IPS-11a (cell line): Measurements from ENCODE around the gene TP53TG3B.
"Not testable (repeated sequence)": the region's sequence is repeated elsewhere in the genome, so short reads cannot be mapped to it uniquely, and the experiment has no call there.

ENCODE experiments used
- H3K4me3 ChIP-seq: one replicate; pipeline ENCODE4 v1.5.1; 2013; ENCODE audit warnings: low read depth, low read length, control low read depth

Gene TP53TG3B, protein sequence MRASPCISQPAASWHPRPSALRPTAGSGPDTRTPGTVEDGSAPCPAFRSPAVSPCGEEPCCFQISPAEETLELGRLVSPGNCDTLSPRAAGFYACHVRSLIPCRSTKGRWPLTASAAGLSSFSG

DNA sequence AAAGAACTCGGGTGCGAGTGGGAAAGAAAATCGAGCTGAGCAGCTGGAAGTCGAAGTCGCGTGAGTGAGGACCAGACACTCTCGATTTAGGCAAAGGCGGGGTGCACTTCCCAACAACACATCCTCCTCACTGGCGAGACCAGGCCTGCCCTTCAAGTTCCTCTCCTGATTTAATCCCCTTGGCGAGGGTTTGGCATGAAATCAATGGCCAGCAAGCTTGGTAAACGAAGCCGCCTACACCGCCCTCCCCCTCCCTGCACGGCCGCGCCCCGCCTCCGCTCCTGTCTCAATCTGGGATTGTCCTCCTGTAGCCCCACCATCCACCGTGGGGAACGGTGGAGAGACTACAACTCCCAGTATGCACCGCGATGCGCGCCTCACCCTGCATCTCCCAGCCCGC, at the start of gene TP53TG3B:
TP53TG3B (plus strand) TSS at position 301 of the 400 bp plus-strand sequence; CDS start at position 369, 68 bp downstream.
- not testable (repeated sequence) for H3K4me3 ChIP-seq

DNA sequence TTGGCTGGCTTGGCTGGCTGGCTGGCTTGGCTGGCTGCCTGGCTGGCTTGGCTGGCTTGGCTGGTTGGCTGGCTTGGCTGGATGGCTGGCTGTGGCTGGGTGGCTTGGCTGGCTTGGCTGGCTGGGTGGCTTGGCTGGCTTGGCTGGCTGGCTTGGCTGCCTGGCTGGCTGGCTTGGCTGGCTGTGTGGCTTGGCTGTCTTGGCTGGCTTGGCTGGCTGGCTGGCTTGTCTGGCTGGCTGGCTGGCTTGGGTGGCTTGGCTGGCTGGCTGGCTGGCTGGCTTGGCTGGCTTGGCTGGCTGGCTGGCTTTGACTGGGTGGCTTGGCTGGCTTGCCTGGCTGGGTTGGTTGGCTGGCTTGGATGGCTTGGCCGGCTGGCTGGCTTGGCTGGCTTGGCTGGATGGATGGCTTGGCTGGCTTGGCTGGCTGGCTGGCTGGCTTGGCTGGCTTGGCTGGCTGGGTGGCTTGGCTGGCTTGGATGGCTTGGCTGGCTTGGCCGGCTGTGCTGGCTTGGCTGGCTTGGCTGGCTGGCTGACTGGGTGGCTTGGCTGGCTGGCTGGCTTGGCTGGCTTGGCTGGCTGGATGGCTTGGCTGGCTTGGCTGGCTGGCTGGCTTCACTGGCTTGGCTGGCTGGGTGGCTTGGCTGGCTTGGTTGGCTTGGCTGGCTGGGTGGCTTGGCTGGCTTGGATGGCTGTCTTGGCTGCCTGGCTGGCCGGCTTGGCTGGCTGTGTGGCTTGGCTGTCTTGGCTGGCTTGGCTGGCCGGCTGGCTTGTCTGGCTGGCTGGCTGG, 24.2 kb upstream of the TP53TG3B start:
- H3K4me3 ChIP-seq, result not testable (repeated sequence)

DNA sequence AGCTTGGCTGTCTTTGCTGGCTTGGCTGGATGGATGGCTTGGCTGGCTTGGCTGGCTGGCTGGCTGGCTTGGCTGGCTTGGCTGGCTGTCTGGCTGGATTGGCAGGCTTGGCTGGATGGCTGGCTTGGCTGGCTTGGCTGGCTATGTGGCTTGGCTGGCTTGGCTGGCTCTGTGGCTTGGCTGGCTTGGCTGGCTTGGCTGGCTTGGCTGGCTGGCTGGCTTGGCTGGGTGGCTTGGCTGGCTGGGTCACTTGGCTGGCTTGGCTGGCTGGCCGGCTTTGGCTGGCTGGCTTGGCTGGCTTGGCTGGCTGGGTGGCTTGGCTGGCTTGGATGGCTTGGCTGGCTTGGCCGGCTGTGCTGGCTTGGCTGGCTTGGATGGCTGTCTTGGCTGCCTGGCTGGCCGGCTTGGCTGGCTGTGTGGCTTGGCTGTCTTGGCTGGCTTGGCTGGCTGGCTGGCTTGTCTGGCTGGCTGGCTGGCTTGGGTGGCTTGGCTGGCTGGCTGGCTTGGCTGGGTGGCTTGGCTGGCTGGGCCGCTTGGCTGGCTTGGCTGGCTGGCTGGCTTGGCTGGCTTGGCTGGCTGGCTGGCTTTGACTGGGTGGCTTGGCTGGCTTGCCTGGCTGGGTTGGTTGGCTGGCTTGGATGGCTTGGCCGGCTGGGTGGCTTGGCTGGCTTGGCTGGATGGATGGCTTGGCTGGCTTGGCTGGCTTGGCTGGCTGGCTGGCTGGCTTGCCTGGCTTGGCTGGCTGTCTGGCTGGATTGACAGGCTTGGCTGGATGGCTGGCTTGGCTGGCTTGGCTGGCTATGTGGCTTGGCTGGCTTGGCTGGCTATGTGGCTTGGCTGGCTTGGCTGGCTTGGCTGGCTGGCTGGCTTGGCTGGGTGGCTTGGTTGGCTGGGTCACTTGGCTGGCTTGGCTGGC, 22.8 kb upstream of the TP53TG3B start:
- not testable (repeated sequence) for H3K4me3 ChIP-seq

GRCh38 chr16:33338543-33338951, 22.1 kb upstream of the TP53TG3B start:
- not testable (repeated sequence) for H3K4me3 ChIP-seq

GRCh38 chr16:33339093-33340061, 21.3 kb upstream of the TP53TG3B start:
- not testable (repeated sequence) for H3K4me3 ChIP-seq
